HG03558 (cell line): ENCODE results near the gene SND1.
"Not testable (repeated sequence)": the region's sequence is repeated elsewhere in the genome, so short reads cannot be mapped to it uniquely, and the experiment has no call there.

Experiments
- ATAC-seq: cut with Tn5 transposase; IDR thresholded peaks from one replicate; pipeline ENCODE4 v1.9.1; 2021; ENCODE audit warnings: moderate number of reproducible peaks; ENCODE audit not compliant: unreplicated experiment; ENCODE audit errors: extremely low read depth

The SND1 gene

GRCh38 chr7:127897704-127898454 lies 245.9 kb downstream of the SND1 start:
- ATAC-seq = no peak

- no peak for ATAC-seq
Measured at GRCh38 chr7:127899411-127899810, 247.4 kb downstream of the SND1 start.

GRCh38 chr7:127900141-127900540 lies 248.1 kb downstream of the SND1 start:
- no peak for ATAC-seq

- no peak for ATAC-seq
Measured at GRCh38 chr7:127900732-127901685, 249.0 kb downstream of the SND1 start.

- ATAC-seq = no peak
Measured at GRCh38 chr7:127901895-127902703, 250.1 kb downstream of the SND1 start.

GRCh38 chr7:127902753-127903152 lies 250.8 kb downstream of the SND1 start:
- not testable (repeated sequence) for ATAC-seq

- ATAC-seq = no peak
Measured at GRCh38 chr7:127903892-127904669, 252.1 kb downstream of the SND1 start.

- no peak for ATAC-seq
Measured at GRCh38 chr7:127904670-127904985, 252.6 kb downstream of the SND1 start.

GRCh38 chr7:127905021-127905420 lies 253.0 kb downstream of the SND1 start:
- no peak for ATAC-seq

- no peak for ATAC-seq
Measured at GRCh38 chr7:127905491-127906330, 253.7 kb downstream of the SND1 start.

- ATAC-seq = no peak
Measured at GRCh38 chr7:127907110-127908040, 255.4 kb downstream of the SND1 start.

- ATAC-seq = no peak
Measured at GRCh38 chr7:127908430-127909258, 256.6 kb downstream of the SND1 start.

- no peak for ATAC-seq
Measured at GRCh38 chr7:127909424-127910152, 257.6 kb downstream of the SND1 start.

GRCh38 chr7:127910670-127911069 lies 258.7 kb downstream of the SND1 start:
- no peak for ATAC-seq

- peak; percentile 57 for ATAC-seq
Measured at GRCh38 chr7:127911968-127912511, 260.0 kb downstream of the SND1 start.

GRCh38 chr7:127912901-127913300 lies 260.9 kb downstream of the SND1 start:
- no peak for ATAC-seq
